ENCODE results near the gene MESD. TPM values are rescaled to one million over a fixed set of nuclear protein-coding genes. Genes with fewer than 3 reads are reported as not detected.

The MESD gene
- total RNA-seq, 1 donor from 2014 or later = 23.8 TPM

DNA sequence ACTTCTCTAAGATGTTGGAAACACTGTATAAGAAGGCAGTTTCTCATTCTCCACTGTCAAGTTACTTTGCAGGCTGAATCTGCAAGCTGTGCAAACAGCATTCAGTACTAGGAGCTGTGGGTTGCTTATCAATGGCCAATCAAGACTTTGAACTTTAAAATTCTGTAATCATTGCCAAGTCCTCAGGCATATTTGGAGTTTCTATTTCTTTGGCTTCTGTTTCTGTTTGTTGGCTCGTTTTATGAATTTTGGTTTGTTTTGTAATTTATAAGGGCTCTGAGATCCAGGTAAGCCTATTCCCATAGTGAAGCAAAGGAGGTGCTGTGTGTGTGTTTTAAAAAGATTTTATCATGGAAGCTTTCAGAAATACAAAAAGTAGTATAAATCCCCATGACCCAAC, 43.2 kb upstream of the MESD start:
- TF ChIP-seq, protein P1, sequence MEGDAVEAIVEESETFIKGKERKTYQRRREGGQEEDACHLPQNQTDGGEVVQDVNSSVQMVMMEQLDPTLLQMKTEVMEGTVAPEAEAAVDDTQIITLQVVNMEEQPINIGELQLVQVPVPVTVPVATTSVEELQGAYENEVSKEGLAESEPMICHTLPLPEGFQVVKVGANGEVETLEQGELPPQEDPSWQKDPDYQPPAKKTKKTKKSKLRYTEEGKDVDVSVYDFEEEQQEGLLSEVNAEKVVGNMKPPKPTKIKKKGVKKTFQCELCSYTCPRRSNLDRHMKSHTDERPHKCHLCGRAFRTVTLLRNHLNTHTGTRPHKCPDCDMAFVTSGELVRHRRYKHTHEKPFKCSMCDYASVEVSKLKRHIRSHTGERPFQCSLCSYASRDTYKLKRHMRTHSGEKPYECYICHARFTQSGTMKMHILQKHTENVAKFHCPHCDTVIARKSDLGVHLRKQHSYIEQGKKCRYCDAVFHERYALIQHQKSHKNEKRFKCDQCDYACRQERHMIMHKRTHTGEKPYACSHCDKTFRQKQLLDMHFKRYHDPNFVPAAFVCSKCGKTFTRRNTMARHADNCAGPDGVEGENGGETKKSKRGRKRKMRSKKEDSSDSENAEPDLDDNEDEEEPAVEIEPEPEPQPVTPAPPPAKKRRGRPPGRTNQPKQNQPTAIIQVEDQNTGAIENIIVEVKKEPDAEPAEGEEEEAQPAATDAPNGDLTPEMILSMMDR (IDR thresholded peaks at IDR 0.05) = no peak
- Mint-ChIP-seq H3K27me3 (ENCODE audit: low read depth) (no peaks in the 10 kb centered on the region), H3K4me3 (ENCODE audit: unreplicated experiment) (no peak overlapping the region), H3K36me3 (ENCODE audit: low read depth) (peaks cover 5% of the 10 kb centered on the region), H3K27ac (ENCODE audit: unreplicated experiment) (no peak overlapping the region), H3K9me3 (ENCODE audit: low read depth) (peaks cover 5% of the 10 kb centered on the region), H3K4me1 (ENCODE audit: low read depth) (peaks cover 20% of the 10 kb centered on the region)
- no peak for DNase-seq (ENCODE audit: low spot score)

DNA sequence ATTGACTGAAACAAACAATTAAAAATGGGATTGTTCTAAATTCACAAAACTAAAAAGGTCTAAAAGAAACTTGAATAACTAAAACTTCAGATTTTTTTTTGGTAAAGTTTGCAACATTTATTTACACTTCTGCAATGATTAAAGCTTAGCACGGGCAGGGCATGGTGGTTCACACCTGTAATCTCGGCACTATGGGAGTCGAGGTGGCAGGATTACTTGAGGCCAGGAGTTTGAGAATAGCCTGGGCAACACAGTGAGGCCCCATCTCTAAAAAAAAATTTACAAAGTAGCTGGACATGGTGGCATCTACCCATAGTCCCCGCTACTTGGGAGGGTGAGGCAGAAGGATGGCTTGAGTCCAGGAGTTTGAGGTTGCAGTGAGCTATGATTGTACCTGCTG, 42.7 kb upstream of the MESD start:
- Mint-ChIP-seq H3K9me3 (ENCODE audit: low read depth) (peaks cover 5% of the 10 kb centered on the region), H3K27me3 (ENCODE audit: low read depth) (no peaks in the 10 kb centered on the region)
- TF ChIP-seq, protein P1 (IDR thresholded peaks at IDR 0.05) = no peak

DNA sequence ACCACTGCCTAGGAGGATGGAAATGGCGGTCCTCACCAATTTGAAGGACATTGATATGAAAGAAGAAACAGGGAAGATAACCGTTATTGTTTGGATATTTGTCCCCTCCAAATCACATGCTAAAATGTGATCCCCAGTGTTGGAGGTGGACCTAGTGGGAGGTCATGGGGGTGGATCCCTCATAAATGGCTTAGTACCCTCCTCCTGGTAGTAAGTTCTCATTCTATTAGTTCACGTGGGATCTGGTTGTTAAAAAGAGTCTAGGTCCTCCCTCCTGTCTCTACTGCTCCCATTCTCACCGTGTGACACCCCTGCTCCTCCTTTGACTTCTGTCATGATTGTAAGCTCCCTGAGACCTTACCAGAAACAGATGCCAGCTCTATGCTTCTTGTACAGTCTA, 41.6 kb upstream of the MESD start:
- Mint-ChIP-seq H3K27ac (ENCODE audit: unreplicated experiment) (no peak overlapping the region), H3K9me3 (ENCODE audit: low read depth) (peaks cover 5% of the 10 kb centered on the region), H3K27me3 (ENCODE audit: low read depth) (no peaks in the 10 kb centered on the region), H3K36me3 (ENCODE audit: low read depth) (peaks cover 5% of the 10 kb centered on the region), H3K4me1 (ENCODE audit: low read depth) (peaks cover 13% of the 10 kb centered on the region), H3K4me3 (ENCODE audit: unreplicated experiment) (no peak overlapping the region)
- TF ChIP-seq, protein P1 (IDR thresholded peaks at IDR 0.05) = no peak
- DNase-seq (ENCODE audit: low spot score) = no peak

More for the DNA sequence above, 42.7 kb upstream of the MESD start:
- H3K4me1 Mint-ChIP-seq (ENCODE audit: low read depth) = peaks cover 20% of the 10 kb centered on the region
- H3K36me3 Mint-ChIP-seq (ENCODE audit: low read depth) = peaks cover 5% of the 10 kb centered on the region
- no peak overlapping the region for H3K27ac Mint-ChIP-seq (ENCODE audit: unreplicated experiment)
- no peak overlapping the region for H3K4me3 Mint-ChIP-seq (ENCODE audit: unreplicated experiment)
- DNase-seq (ENCODE audit: low spot score) = no peak

DNA sequence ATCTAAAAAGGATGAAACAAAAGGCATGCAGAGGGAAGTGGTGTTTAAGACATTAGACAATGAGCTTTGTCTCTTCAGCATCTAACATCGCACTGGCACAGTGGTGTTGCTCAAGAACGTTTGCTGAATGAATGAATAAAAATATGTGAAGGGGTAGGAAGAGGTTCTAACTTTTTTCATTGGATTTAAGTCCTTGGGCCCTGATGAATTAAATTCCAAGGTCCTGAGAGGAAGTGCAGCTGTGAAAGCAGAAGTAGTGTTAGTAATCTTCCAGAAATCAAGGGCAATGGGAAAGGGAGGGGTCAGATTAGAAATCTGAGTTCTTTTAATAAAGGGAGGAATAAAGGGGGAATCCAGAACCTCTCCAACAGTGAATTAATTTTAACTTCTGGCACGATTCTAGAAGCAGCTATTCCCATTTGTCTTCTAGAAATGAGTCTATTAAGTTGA, 40.7 kb upstream of the MESD start:
- TF ChIP-seq, protein P1 (IDR thresholded peaks at IDR 0.05) = no peak
- H3K9me3 Mint-ChIP-seq (ENCODE audit: low read depth) = peaks cover 5% of the 10 kb centered on the region
- no peak overlapping the region for H3K27ac Mint-ChIP-seq (ENCODE audit: unreplicated experiment)
- H3K4me3 Mint-ChIP-seq (ENCODE audit: unreplicated experiment) = no peak overlapping the region
- no peaks in the 10 kb centered on the region for H3K27me3 Mint-ChIP-seq (ENCODE audit: low read depth)
- peaks cover 5% of the 10 kb centered on the region for H3K36me3 Mint-ChIP-seq (ENCODE audit: low read depth)
- no peak for DNase-seq (ENCODE audit: low spot score)
- peaks cover 13% of the 10 kb centered on the region for H3K4me1 Mint-ChIP-seq (ENCODE audit: low read depth)

DNA sequence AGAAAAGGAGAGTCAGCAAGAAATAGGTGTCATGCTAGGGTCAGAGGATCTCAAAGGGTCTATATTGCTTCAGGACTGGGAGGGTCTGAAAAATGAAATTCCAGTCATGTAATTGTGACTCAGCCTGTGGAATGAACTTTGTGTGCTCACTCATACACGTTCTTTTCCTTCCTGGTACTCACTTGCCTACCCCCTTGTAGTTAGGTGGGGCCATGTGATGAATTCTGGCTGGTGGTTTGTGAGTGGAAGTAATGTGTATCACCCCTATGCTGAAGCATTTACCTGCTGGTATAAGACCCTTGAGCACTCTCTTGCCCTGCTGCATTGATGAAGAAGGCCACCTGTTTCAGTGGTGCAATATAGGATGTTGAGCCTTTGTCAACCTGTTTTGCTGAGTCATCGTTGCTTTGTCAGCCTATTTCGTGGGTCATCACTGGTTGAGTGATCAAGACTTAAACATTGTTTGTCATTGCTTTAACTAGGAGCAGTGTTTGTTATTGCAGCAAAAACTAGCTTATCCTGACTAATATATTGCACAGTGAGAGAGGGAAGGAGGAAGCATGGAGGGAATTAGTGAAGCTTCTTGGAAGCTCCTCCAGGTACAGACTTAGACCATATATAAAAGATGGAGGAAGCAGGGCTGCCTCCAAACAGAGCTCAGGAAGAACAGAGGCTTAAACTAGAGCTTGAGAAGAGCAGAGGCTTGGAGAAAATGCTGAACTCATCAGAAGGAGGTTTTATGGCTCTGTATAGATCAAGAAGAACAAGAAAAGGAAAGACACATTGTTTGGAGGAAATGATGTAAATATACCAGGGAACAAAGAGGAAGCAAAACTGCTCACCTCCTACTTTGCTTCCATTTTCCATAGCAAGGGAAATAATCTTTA, 40.0 kb upstream of the MESD start:
- Mint-ChIP-seq H3K36me3 (ENCODE audit: low read depth) (peaks cover 5% of the 10 kb centered on the region), H3K4me1 (ENCODE audit: low read depth) (peaks cover 13% of the 10 kb centered on the region), H3K4me3 (ENCODE audit: unreplicated experiment) (no peak overlapping the region), H3K27ac (ENCODE audit: unreplicated experiment) (no peak overlapping the region), H3K9me3 (ENCODE audit: low read depth) (peaks cover 5% of the 10 kb centered on the region), H3K27me3 (ENCODE audit: low read depth) (no peaks in the 10 kb centered on the region)
- TF ChIP-seq, protein P1 (IDR thresholded peaks at IDR 0.05) = no peak
- DNase-seq (ENCODE audit: low spot score) = no peak
